Neural progenitor cell (in vitro differentiated cells): ENCODE measurements around the gene FGFBP2. TPM values are rescaled to one million over a fixed set of nuclear protein-coding genes. Genes with fewer than 3 reads are reported as not detected.

Experiments
- DNase-seq: peaks from one replicate; pipeline ENCODE4 v3.0.0-alpha.2; 2016; ENCODE audit warnings: low spot score
- H2AFZ ChIP-seq: fragments of 200-600 bp; sonication (generic); replicated peaks from 2 replicates; pipeline ENCODE4 v1.6.1; 2016; ENCODE audit warnings: antibody characterized with exemption
- H3F3A ChIP-seq: fragments of 200-600 bp; sonication (generic); 2 replicates; pipeline ENCODE4 v1.6.1; 2016; ENCODE audit warnings: antibody characterized with exemption, low read depth
- H3K27ac ChIP-seq: fragments of 200-600 bp; sonication (generic); 2 replicates; pipeline ENCODE4 v1.5.1; 2016; ENCODE audit warnings: mild to moderate bottlenecking
- H3K27me3 ChIP-seq: fragments of 200-600 bp; sonication (generic); 2 replicates; pipeline ENCODE4 v1.6.1; 2016; ENCODE audit warnings: mild to moderate bottlenecking, moderate library complexity
- H3K36me3 ChIP-seq: fragments of 200-600 bp; sonication (generic); 2 replicates; pipeline ENCODE4 v1.5.1; 2016
- H3K4me1 ChIP-seq: fragments of 200-600 bp; sonication (generic); 2 replicates; pipeline ENCODE4 v1.6.1; 2016; ENCODE audit warnings: mixed run types
- H3K4me2 ChIP-seq: fragments of 200-600 bp; sonication (generic); 2 replicates; pipeline ENCODE4 v1.6.1; 2016
- H3K4me3 ChIP-seq: fragments of 200-600 bp; sonication (generic); 2 replicates; pipeline ENCODE4 v1.5.1; 2016
- H3K79me2 ChIP-seq: fragments of 200-600 bp; sonication (generic); 2 replicates; pipeline ENCODE4 v1.6.1; 2016; ENCODE audit warnings: low read depth
- H3K9ac ChIP-seq: fragments of 200-600 bp; sonication (generic); 2 replicates; pipeline ENCODE4 v1.6.1; 2016
- H3K9me3 ChIP-seq: fragments of 200-600 bp; sonication (generic); 2 replicates; pipeline ENCODE4 v1.5.1; 2016; ENCODE audit warnings: low read depth
- H4K20me1 ChIP-seq: fragments of 200-600 bp; sonication (generic); 2 replicates; pipeline ENCODE4 v1.6.1; 2016; ENCODE audit warnings: low read depth
- H3K27ac Mint-ChIP-seq: 3 replicates; pipeline ENCODE4 v1.8.0; 2021; ENCODE audit warnings: mixed read lengths
- H3K27me3 Mint-ChIP-seq: 2 replicates; pipeline ENCODE4 v1.8.0; 2022; ENCODE audit warnings: low read depth, mild to moderate bottlenecking, inconsistent platforms, moderate library complexity, mixed read lengths; ENCODE audit not compliant: insufficient read depth
- H3K36me3 Mint-ChIP-seq: 3 replicates; pipeline ENCODE4 v1.8.0; 2021; ENCODE audit warnings: mixed read lengths
- H3K4me1 Mint-ChIP-seq: 3 replicates; pipeline ENCODE4 v1.8.0; 2021; ENCODE audit warnings: mixed read lengths
- H3K4me3 Mint-ChIP-seq: 3 replicates; pipeline ENCODE4 v1.8.0; 2021; ENCODE audit warnings: mild to moderate bottlenecking, moderate library complexity, mixed read lengths
- H3K9me3 Mint-ChIP-seq: 3 replicates; pipeline ENCODE4 v1.8.0; 2020; ENCODE audit warnings: mixed read lengths
- CTCF ChIP-seq: fragments of 200-600 bp; sonication (generic); IDR thresholded peaks from 2 replicates; pipeline ENCODE4 v1.5.1; 2017; ENCODE audit warnings: antibody characterized with exemption, mild to moderate bottlenecking
- EZH2 ChIP-seq: fragments of 200-600 bp; sonication (generic); IDR thresholded peaks from 2 replicates; pipeline ENCODE4 v1.6.1; 2017; ENCODE audit warnings: antibody characterized with exemption, mild to moderate bottlenecking, moderate library complexity
- EZH2phosphoT487 ChIP-seq: fragments of 200-600 bp; sonication (generic); IDR thresholded peaks from 2 replicates; pipeline ENCODE4 v1.6.1; 2017; ENCODE audit warnings: antibody characterized with exemption
- total RNA-seq: library from RNA; depleted of rRNA; stranded (reverse); fragments of >200 nt; gene quantifications from 2 replicates; pipeline ENCODE4 v1.2.3, GENCODE V29; 2015; ENCODE audit warnings: low replicate concordance

Gene FGFBP2
- total RNA-seq, 1 donor from 2014 or later, result 1.6 TPM

GRCh38 chr4:15989424-15989823, 26.4 kb upstream of the FGFBP2 start:
- H3K79me2 ChIP-seq, result no peaks in the 10 kb centered on the region
- DNase-seq, result no peak
- Mint-ChIP-seq H3K9me3 (no peaks in the 10 kb centered on the region), H3K4me3 (no peak overlapping the region), H3K4me1 (peaks cover 3% of the 10 kb centered on the region), H3K27me3 (no peaks in the 10 kb centered on the region), H3K36me3 (peaks cover 49% of the 10 kb centered on the region), H3K27ac (no peak overlapping the region)
- no peaks in the 10 kb centered on the region for H3K9me3 ChIP-seq
- H3F3A ChIP-seq, result no peaks in the 10 kb centered on the region
- H3K9ac ChIP-seq, result no peak overlapping the region
- no peaks in the 10 kb centered on the region for H3K4me1 ChIP-seq
- H4K20me1 ChIP-seq, result no peaks in the 10 kb centered on the region
- no peak for TF ChIP-seq EZH2
- TF ChIP-seq EZH2phosphoT487, result no peak
- no peak for TF ChIP-seq CTCF
- H3K4me3 ChIP-seq, result no peak overlapping the region
- H3K4me2 ChIP-seq, result no peak overlapping the region
- no peak overlapping the region for H2AFZ ChIP-seq
- no peaks in the 10 kb centered on the region for H3K27me3 ChIP-seq
- peaks cover 8% of the 10 kb centered on the region for H3K36me3 ChIP-seq
- no peak overlapping the region for H3K27ac ChIP-seq

GRCh38 chr4:15988222-15988621, 25.2 kb upstream of the FGFBP2 start:
- Histone ChIP-seq H3K4me1 (no peaks in the 10 kb centered on the region), H4K20me1 (no peaks in the 10 kb centered on the region), H3K9ac (no peak overlapping the region), H2AFZ (no peak overlapping the region), H3K4me2 (no peak overlapping the region), H3K36me3 (peaks cover 8% of the 10 kb centered on the region), H3F3A (no peaks in the 10 kb centered on the region), H3K9me3 (no peaks in the 10 kb centered on the region), H3K27ac (no peak overlapping the region), H3K4me3 (no peak overlapping the region), H3K27me3 (no peaks in the 10 kb centered on the region), H3K79me2 (no peaks in the 10 kb centered on the region)
- no peak overlapping the region for H3K27ac Mint-ChIP-seq
- H3K9me3 Mint-ChIP-seq, result no peaks in the 10 kb centered on the region
- H3K4me3 Mint-ChIP-seq, result no peak overlapping the region
- H3K27me3 Mint-ChIP-seq, result peaks cover 1% of the 10 kb centered on the region
- TF ChIP-seq EZH2 (no peak), CTCF (no peak), EZH2phosphoT487 (no peak)
- peaks cover 3% of the 10 kb centered on the region for H3K4me1 Mint-ChIP-seq
- DNase-seq, result no peak
- H3K36me3 Mint-ChIP-seq, result peaks cover 56% of the 10 kb centered on the region

- no peaks in the 10 kb centered on the region for H3K9me3 ChIP-seq
- Mint-ChIP-seq H3K36me3 (peaks cover 64% of the 10 kb centered on the region), H3K27me3 (peaks cover 5% of the 10 kb centered on the region), H3K4me3 (no peak overlapping the region), H3K9me3 (no peaks in the 10 kb centered on the region), H3K4me1 (peaks cover 3% of the 10 kb centered on the region), H3K27ac (no peak overlapping the region)
- no peak overlapping the region for H3K9ac ChIP-seq
- no peak overlapping the region for H3K4me3 ChIP-seq
- H3F3A ChIP-seq, result no peaks in the 10 kb centered on the region
- H3K4me2 ChIP-seq, result no peak overlapping the region
- no peak overlapping the region for H3K27ac ChIP-seq
- H2AFZ ChIP-seq, result no peak overlapping the region
- no peak for TF ChIP-seq EZH2
- no peak for TF ChIP-seq EZH2phosphoT487
- no peak for TF ChIP-seq CTCF
- no peaks in the 10 kb centered on the region for H3K79me2 ChIP-seq
- no peak for DNase-seq
- H3K4me1 ChIP-seq, result no peaks in the 10 kb centered on the region
- peaks cover 8% of the 10 kb centered on the region for H3K36me3 ChIP-seq
- no peaks in the 10 kb centered on the region for H3K27me3 ChIP-seq
- H4K20me1 ChIP-seq, result no peaks in the 10 kb centered on the region
These were observed 23.9 kb upstream of the FGFBP2 start for GRCh38 chr4:15986907-15987306.

- Histone ChIP-seq H3K36me3 (peaks cover 8% of the 10 kb centered on the region), H3K27me3 (no peaks in the 10 kb centered on the region), H3F3A (no peaks in the 10 kb centered on the region), H3K4me2 (no peak overlapping the region), H4K20me1 (no peaks in the 10 kb centered on the region), H3K4me1 (no peaks in the 10 kb centered on the region), H3K9me3 (no peaks in the 10 kb centered on the region), H3K27ac (no peak overlapping the region), H2AFZ (no peak overlapping the region), H3K4me3 (no peak overlapping the region), H3K79me2 (no peaks in the 10 kb centered on the region), H3K9ac (no peak overlapping the region)
- DNase-seq, result no peak
- H3K36me3 Mint-ChIP-seq, result peaks cover 62% of the 10 kb centered on the region
- no peaks in the 10 kb centered on the region for H3K4me1 Mint-ChIP-seq
- H3K9me3 Mint-ChIP-seq, result no peaks in the 10 kb centered on the region
- peaks cover 5% of the 10 kb centered on the region for H3K27me3 Mint-ChIP-seq
- no peak overlapping the region for H3K27ac Mint-ChIP-seq
- TF ChIP-seq EZH2phosphoT487 (no peak), CTCF (no peak), EZH2 (no peak)
- H3K4me3 Mint-ChIP-seq, result no peak overlapping the region
These were observed 20.6 kb upstream of the FGFBP2 start for GRCh38 chr4:15983610-15984009.
